Activated CD4-positive, alpha-beta T cell treated with anti-CD3 and anti-CD28 coated beads, Interleukin-2, Interleukin-4, amounts not matched to agents 100 ng/mL and 50 ng/mL, durations not matched to agents 16 hours and 8 hours (primary cell): ENCODE results near the gene DRC3.
"Not testable (repeated sequence)": the region's sequence is repeated elsewhere in the genome, so short reads cannot be mapped to it uniquely, and the experiment has no call there.

ENCODE experiments used
- DNase-seq: peaks from one replicate; pipeline ENCODE4 v3.0.0-alpha.2; 2020; ENCODE audit warnings: low spot score

The DRC3 gene

GRCh38 chr17:17994271-17995069, 21.8 kb downstream of the DRC3 start:
- no peak for DNase-seq

- DNase-seq = not testable (repeated sequence)
Measured at GRCh38 chr17:17995887-17996286, 23.2 kb downstream of the DRC3 start.

DNA sequence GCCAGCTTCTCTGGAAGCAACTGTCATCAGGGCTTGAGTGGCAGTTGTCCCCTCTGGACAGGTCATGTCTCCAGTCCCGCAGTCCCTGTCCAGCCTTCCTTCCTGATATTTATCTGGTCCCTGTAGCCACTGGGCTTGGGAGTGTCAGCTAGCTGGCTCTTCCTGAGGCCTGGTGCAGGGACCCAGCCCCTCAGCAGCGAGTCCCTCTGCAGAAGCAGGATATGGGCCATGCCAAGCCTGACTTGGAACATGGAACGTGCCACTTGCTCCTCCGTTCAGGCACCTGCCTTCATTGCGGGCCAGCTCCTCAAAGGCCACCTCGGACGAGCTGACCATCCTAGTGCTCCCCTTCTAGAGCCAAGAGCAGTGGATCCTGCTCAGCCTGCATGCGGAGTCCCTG, 26.3 kb downstream of the DRC3 start:
- no peak for DNase-seq

- DNase-seq = no peak
Measured at GRCh38 chr17:17999364-18000029, 26.8 kb downstream of the DRC3 start.

GRCh38 chr17:18000030-18000408, 27.4 kb downstream of the DRC3 start:
- DNase-seq = no peak

DNA sequence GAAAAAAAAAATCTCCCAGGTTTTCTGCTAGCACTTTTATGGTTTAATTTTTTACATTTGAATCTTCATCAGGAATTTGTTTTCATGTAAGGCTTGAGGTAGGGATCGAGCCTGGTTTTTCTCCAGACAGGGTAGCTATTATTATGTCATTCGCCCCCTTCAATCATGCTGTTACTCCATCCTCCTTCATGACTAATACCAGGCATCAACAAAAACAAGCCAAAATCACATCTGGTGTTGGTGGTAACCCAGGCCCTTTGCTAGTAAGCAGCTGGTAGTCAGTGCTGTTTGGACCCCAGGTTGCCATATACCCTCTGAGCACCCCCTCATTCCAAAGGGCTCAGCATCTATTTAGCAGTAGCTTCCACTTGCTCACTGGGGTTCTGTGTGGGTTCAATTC, 29.5 kb downstream of the DRC3 start:
- DNase-seq = no peak

- DNase-seq = no peak
Measured at GRCh38 chr17:18004345-18004744, 31.7 kb downstream of the DRC3 start.

DNA sequence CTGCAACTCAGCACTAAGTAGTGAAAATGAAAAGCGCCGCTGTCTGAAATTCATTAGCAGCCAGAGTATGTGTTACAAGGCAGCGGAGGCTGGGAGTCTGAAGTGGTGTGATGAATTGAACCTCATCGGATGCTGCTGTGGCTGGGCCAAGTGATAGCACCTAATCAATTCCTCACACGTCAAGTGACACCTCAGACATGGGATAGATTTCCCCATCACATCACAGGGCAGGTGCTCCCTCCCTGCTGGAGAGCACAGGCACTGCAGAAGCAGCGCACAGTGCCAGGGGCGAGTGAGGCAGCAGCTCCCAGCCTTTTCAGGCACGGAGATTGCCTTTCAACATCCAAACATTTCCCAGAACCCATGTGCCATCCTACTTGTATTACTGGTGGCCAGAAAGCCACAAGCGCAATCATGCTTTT, 32.2 kb downstream of the DRC3 start:
- no peak for DNase-seq

DNA sequence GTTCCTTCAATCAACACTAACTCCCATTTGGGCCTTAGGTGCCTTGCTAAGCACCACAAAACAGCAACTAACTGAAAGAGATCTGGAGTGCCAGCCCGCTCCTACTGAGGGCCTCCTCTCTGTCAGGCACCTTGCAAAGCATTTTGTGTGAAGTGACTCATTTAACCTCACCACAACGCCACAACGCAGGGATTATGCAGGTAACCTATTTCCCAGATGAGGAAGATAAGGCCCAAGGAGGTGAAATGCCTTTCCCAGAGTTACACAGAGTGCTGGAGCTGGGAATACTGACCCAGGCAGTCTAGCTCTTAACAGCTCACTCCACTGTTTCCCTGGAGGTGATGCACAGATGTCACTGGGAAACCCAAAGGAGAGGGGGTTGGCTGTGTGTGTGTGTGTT, 32.8 kb downstream of the DRC3 start:
- no peak for DNase-seq

DNA sequence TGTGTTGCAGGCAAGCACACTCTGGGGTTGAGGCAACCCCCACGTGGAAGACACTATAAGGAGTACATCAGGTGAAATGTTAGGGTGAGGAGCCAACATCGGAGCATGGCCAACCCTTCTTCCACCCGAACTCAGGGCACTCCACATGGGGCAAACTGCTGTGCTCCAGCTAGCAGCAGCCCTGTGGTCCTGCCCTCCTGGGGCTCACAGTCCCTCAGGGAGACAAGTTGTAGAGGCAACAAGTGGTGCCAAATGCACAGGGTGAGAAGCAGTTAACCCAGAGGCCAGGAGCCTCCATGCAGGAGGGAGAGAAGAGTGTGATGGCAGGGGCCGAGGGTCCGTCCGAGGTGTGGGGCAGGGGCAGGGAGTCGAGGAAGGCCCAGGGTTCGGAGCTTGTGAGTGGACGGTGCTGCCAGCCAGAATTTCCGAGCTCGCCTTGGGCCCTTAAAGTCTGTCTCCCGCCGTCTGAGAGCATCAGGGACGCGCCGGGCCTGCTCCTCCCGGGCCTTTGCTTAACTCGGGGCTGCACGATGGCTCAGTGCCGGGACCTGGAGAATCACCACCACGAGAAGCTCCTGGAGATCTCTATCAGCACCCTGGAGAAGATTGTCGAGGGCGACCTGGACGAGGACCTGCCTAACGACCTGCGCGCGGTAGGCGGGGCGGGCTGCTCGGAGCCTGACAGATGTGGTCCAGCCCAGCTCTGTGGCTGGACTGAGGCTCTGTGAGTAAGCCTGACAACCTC, 34.0 kb downstream of the DRC3 start:
- no peak for DNase-seq

DNA sequence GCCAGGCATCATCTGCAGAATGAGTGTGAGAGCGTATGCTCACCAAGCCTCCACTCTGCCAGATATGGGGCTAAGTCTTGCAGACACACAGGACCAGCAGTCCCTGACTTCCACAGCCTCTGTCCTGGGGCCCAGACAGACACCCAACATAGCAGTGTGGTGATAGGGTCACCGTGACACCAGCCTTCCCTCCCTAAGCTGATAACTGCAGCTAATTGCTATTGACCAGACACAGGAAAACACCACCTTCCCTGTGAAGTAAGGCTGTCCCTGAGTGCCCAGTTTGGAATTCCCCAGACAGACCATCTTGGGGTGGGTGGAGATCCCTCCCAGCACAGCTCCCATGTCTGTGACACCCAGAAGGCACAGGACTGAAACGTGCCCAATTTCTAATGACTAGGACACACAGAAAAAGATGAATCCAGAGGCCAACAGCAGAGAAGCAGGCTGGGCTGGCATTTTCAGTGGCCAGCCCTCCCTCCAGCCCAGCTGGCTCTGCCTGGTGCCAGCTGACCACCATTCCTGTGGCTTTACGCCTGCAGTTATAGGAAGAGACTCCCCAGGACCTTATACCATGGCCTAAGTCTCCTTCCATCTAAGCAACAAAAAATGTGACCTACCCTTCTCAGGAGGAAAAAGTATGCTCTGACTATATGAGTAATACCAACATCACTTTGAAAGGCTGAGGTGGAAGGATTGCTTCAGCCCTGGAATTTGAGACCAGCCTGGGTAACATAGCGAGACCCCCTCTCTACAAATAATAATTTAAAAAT, 36.0 kb downstream of the DRC3 start:
- no peak for DNase-seq

GRCh38 chr17:18009609-18010420, 37.2 kb downstream of the DRC3 start:
- no peak for DNase-seq

- DNase-seq = no peak
Measured at GRCh38 chr17:18011286-18011685, 38.6 kb downstream of the DRC3 start.

- DNase-seq = no peak
Measured at GRCh38 chr17:18014006-18014405, 41.3 kb downstream of the DRC3 start.

DNA sequence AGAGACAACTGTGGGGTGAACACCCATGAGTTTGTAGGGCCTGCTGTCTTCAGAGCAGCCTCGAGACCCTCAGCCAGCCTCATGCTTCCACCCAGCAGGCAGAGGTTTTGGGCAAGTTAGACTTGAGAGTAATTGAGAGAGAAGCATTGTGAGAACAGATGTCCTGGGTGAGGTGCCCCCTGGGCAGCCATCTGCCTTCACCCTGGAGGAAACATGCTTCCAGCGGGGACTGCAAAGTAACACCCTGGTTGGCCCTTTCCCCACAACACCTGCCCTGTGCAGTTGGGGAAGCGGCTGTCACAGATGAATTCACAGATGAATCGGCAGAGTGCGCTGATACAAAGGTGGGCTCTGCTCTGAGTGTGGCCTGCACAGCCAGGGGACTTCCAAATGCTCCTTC, 42.9 kb downstream of the DRC3 start:
- no peak for DNase-seq

DNA sequence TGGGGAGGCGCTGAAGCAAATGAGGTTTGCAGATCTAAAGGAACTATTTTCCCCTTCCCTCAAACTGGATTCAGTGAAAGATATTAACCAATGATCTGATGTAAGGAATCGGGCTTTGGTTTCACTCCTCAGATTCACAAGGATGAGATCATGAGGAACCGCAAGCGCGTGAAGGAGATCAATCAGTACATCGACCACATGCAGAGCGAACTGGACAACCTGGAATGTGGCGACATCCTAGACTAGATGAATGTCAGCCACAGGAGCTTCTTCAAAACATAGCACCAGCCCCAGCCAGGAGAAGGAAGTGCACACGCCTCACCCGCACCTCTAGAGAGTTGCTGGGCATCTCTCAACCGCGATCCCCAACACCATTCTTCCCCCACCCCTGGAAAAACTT, 43.8 kb downstream of the DRC3 start:
- no peak for DNase-seq

DNA sequence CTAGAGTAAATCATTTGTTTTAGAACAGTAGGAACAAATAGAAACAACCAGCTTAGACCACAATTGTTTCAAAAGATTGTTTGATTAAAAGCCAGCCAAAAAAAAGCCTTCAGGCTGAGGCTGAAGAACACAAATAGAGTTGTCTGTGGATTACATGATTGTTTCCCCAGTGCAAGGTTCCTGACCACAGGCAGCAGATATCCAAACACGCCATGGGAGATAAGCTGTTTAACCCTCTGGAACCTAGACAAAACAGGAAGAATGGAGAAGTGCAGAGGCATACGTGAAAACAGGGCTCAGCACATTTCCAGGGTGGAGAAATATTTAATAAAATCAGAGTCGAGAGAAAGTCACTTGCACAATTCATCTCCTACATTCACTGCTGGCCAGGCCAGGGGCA, 45.3 kb downstream of the DRC3 start:
- no peak for DNase-seq

GRCh38 chr17:18018411-18018921, 45.8 kb downstream of the DRC3 start:
- DNase-seq = no peak

GRCh38 chr17:18019838-18020154, 47.1 kb downstream of the DRC3 start:
- DNase-seq = no peak

- DNase-seq = no peak
Measured at GRCh38 chr17:18020971-18021370, 48.3 kb downstream of the DRC3 start.

- no peak for DNase-seq
Measured at GRCh38 chr17:18021372-18021771, 48.7 kb downstream of the DRC3 start.
